Measurements from ENCODE around the gene CREB3L1.

The CREB3L1 gene

DNA sequence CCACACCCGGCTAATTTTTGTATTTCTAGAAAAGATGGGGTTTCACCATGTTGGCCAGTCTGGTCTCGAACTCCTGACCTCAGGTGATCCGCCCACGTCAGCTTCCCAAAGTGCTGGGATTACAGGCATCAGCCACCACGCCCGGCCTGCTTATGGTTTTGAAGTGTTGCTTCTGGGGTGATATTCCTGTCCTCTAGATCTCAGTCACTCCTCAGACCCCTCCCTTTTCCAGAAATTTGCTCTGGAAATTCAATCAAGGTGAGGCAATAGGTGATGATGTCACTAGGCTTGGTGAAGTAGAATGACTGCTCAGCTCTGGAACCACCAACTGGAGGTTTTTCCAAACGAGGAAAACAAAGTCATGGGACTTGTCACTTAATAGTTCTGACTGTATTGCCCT, 36.6 kb upstream of the CREB3L1 start:
- POLR2A ChIA-PET, result interaction anchor here (1.4 to 3.8 kb wide), 4 partner anchors 8 to 55 kb away, joined by 3 to 31 read pairs (median 16); partner anchors contain the start of gene CREB3L1

DNA sequence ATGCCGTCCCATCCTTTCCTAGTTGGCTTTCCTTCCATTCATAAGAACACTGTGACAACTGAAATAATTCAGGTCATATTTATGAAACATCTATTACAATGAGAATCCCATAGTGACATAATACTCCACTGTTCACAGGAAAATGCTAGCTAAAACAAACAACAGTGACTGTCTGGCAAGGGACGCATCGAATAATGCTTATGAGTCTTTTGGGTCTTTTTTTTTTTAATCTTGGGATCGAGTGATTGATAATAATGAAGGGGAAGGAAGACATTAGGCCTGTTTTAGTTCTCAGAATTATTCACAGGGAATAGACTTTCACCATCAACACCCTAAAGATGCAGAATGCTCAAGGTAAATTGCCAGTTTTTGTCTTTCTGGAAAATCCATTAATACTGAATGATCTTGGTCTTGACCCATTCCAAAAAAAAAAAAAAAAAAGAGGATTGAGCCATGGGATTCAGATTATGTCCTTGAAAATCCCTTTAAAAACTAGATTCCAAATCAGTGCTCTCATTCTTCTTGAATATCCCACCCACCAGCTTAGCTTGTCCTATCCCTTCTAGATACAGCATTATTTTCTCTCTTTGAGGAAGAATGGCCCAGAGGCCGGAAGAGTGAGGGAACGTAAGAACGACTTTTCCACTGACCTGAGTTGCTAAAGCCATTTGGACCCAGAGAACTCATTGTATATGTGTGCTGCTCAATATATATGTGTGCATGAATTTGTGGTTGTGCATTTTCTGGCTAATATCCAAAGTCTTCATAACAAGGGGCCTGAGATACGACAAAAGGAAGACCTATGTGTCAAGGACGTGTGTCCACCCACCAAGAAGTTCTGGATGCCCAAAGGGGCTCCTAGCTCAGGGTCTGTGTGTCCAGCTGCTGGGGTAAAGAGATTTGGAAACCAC, 35.2 kb upstream of the CREB3L1 start:
- DNase-seq (ENCODE audit: low read depth, low spot score), result no peak
- ChIA-PET CTCF (interaction anchor here (0.7 to 15.6 kb wide), 12 partner anchors 31 to 127 kb away, joined by 3 to 661 read pairs (median 6); partner anchors contain the start of genes CREB3L1 and DGKZ), POLR2A (interaction anchor here (0.8 to 3.4 kb wide), 9 partner anchors 30 to 407 kb away, joined by 3 to 31 read pairs (median 6); partner anchors contain the start of gene CREB3L1)
- TF ChIP-seq, protein P1, sequence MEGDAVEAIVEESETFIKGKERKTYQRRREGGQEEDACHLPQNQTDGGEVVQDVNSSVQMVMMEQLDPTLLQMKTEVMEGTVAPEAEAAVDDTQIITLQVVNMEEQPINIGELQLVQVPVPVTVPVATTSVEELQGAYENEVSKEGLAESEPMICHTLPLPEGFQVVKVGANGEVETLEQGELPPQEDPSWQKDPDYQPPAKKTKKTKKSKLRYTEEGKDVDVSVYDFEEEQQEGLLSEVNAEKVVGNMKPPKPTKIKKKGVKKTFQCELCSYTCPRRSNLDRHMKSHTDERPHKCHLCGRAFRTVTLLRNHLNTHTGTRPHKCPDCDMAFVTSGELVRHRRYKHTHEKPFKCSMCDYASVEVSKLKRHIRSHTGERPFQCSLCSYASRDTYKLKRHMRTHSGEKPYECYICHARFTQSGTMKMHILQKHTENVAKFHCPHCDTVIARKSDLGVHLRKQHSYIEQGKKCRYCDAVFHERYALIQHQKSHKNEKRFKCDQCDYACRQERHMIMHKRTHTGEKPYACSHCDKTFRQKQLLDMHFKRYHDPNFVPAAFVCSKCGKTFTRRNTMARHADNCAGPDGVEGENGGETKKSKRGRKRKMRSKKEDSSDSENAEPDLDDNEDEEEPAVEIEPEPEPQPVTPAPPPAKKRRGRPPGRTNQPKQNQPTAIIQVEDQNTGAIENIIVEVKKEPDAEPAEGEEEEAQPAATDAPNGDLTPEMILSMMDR (IDR thresholded peaks at IDR 0.05; ENCODE audit: insufficient read depth, low read length, missing control alignments), result no peak
- peak overlapping the region; percentile 50 for H3K4me3 ChIP-seq (ENCODE audit: low read depth, low read length)

More for the DNA sequence above, 36.6 kb upstream of the CREB3L1 start:
- DNase-seq (ENCODE audit: low read depth, low spot score), result no peak
- H3K4me3 ChIP-seq (ENCODE audit: low read depth, low read length), result no peak overlapping the region
- CTCF ChIA-PET, result interaction anchor here (0.9 to 15.6 kb wide), 11 partner anchors 38 to 127 kb away, joined by 3 to 661 read pairs (median 45); partner anchors contain the start of genes CREB3L1 and DGKZ
- TF ChIP-seq, protein P1 (IDR thresholded peaks at IDR 0.05; ENCODE audit: insufficient read depth, low read length, missing control alignments), result no peak

DNA sequence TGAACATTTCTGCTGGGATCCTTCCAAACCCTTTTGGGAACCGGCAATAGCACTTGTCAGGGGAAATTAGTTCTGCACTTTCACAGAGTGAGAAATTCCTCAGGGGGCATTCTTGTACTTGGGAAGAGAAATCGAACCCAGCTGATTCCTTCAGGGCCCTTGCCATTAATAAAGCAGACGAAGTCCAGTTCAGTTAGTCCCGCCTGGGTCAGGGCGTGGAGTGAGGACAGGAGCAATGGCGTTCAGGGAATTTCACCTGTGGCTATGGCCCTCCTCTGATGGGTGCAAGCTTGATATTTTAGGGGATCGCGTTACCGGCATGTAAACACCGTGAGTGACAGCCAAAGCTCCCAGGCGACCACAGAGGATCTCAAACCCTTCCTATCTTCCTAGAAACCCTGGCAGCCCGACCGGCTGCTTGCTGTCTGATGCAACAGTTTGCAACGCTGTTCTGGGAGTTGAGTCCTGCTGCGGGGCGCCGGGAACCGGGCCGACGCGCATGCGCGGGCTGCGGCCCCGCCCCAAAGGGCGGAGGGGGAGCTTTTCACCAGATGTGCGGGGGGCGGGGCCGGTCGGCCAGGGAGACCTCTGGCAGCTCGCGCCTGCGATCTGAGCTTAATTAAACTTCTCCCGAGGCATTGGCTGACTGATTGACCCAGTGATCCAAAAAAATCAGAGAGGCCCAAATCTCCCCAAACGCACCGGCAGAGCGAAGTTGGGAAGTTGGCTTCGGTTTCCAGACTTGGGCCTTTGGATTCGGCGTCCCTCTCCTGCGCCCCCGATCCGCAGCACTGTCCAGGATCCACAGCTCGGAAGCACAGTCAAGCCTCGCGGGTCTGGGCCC, 34.3 kb upstream of the CREB3L1 start:
- TF ChIP-seq, protein P1 (IDR thresholded peaks at IDR 0.05; ENCODE audit: insufficient read depth, low read length, missing control alignments), result no peak
- peak; percentile 82 for DNase-seq (ENCODE audit: low read depth, low spot score)
- POLR2A ChIA-PET, result interaction anchor here (0.6 to 3.4 kb wide), 12 partner anchors 30 to 1454 kb away, joined by 3 to 31 read pairs (median 6); partner anchors contain the start of gene CREB3L1
- CTCF ChIA-PET, result interaction anchor here (0.7 to 15.6 kb wide), 14 partner anchors 9 to 126 kb away, joined by 3 to 661 read pairs (median 4); partner anchors contain the start of genes CREB3L1 and DGKZ
- peak overlapping the region; percentile 56 for H3K4me3 ChIP-seq (ENCODE audit: low read depth, low read length)

DNA sequence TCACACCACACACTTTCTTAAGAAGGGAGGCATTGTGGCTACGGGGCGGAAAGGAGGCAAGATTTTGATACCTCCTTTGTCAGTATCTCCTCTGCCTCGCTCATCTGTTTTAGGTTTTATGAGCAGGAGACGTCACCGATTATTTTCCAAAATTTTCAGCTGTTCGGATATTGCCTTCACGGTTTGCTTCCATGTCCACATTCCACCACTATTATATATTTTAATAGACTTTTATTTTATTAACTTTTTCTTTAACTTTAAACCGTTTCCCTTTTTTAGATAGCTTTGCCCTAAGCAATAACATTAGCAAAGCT, 33.7 kb upstream of the CREB3L1 start:
- no peak for DNase-seq (ENCODE audit: low read depth, low spot score)
- TF ChIP-seq, protein P1 (IDR thresholded peaks at IDR 0.05; ENCODE audit: insufficient read depth, low read length, missing control alignments), result no peak
- POLR2A ChIA-PET, result interaction anchor here (0.6 to 3.4 kb wide), 9 partner anchors 29 to 1455 kb away, joined by 3 to 31 read pairs (median 6); partner anchors contain the start of gene CREB3L1

DNA sequence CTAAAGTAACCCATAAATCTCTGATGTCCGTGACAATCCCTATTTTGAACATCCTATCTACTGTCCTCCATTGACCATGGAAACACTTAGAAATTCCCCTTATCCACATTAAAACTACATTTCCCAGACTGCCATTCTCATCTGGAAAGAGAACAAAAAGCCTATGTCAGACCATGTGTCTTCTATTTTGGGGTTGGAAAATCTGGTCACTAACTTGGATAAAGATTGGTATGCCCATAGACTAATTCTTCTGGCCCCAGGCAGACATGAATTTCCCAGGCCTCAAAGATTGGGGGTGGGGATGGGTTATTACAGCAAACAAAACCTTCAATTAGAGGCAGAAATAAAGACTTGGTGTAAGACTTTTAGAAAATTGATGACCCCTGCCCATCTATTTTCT, 30.9 kb upstream of the CREB3L1 start:
- CTCF ChIA-PET, result interaction anchor here (0.8 to 15.6 kb wide), 4 partner anchors 8 to 69 kb away, joined by 3 to 661 read pairs (median 30); partner anchors contain the start of gene CREB3L1

More for the DNA sequence above, 33.7 kb upstream of the CREB3L1 start:
- CTCF ChIA-PET, result interaction anchor here (0.7 to 15.6 kb wide), 8 partner anchors 9 to 108 kb away, joined by 3 to 661 read pairs (median 4); partner anchors contain the start of genes CREB3L1 and DGKZ
- peak overlapping the region; percentile 56 for H3K4me3 ChIP-seq (ENCODE audit: low read depth, low read length)

More for the DNA sequence above, 30.9 kb upstream of the CREB3L1 start:
- POLR2A ChIA-PET, result no interaction called here
- TF ChIP-seq, protein P1 (IDR thresholded peaks at IDR 0.05; ENCODE audit: insufficient read depth, low read length, missing control alignments), result no peak
- no peak for DNase-seq (ENCODE audit: low read depth, low spot score)
- H3K4me3 ChIP-seq (ENCODE audit: low read depth, low read length), result no peak overlapping the region
